ENCODE measurements around the gene ZNF471.

The ZNF471 gene

GRCh38 chr19:56543776-56544175 lies 36.1 kb downstream of the ZNF471 start:
- no peak for TF ChIP-seq CTCF (IDR thresholded peaks at IDR 0.05; ENCODE audit: borderline replicate concordance, control extremely low read depth, extremely low read depth, insufficient read depth, missing control alignments)
- in situ Hi-C loops (cut with MboI; ENCODE audit: low sequenced_read_pairs, unreplicated experiment): no loop called here
- no peak for DNase-seq (ENCODE audit: low spot score)

DNA sequence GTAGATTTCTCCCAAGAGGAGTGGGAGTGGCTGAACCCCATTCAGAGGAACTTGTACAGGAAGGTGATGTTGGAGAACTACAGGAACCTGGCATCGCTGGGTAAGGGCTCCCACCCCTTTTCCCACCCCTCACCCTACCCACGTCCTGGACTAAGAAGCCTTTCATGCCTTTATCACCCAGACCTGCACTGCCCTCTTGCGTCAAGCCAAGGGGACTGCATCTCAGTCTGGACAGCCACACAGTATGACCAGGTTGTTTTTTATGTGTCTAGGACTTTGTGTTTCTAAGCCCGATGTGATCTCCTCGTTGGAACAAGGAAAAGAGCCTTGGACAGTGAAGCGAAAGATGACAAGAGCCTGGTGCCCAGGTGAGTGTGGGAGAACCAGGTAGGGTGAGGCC lies 39.9 kb downstream of the ZNF471 start:
- in situ Hi-C loops (cut with MboI; ENCODE audit: low sequenced_read_pairs, unreplicated experiment): no loop called here
- DNase-seq (ENCODE audit: low spot score): no peak
- TF ChIP-seq CTCF (IDR thresholded peaks at IDR 0.05; ENCODE audit: borderline replicate concordance, control extremely low read depth, extremely low read depth, insufficient read depth, missing control alignments): peak; percentile 3

GRCh38 chr19:56554272-56554869 lies 46.7 kb downstream of the ZNF471 start:
- TF ChIP-seq CTCF (IDR thresholded peaks at IDR 0.05; ENCODE audit: borderline replicate concordance, control extremely low read depth, extremely low read depth, insufficient read depth, missing control alignments): no peak
- DNase-seq (ENCODE audit: low spot score): no peak
- in situ Hi-C loops (cut with MboI; ENCODE audit: low sequenced_read_pairs, unreplicated experiment): no loop called here

GRCh38 chr19:56562766-56563165 lies 55.1 kb downstream of the ZNF471 start:
- TF ChIP-seq CTCF (IDR thresholded peaks at IDR 0.05; ENCODE audit: borderline replicate concordance, control extremely low read depth, extremely low read depth, insufficient read depth, missing control alignments): no peak
- in situ Hi-C loops (cut with MboI; ENCODE audit: low sequenced_read_pairs, unreplicated experiment): no loop called here
- no peak for DNase-seq (ENCODE audit: low spot score)

- in situ Hi-C loops (cut with MboI; ENCODE audit: low sequenced_read_pairs, unreplicated experiment): no loop called here
- no peak for DNase-seq (ENCODE audit: low spot score)
Observed at GRCh38 chr19:56566904-56567273, 59.2 kb downstream of the ZNF471 start.

GRCh38 chr19:56567274-56568120 lies 59.8 kb downstream of the ZNF471 start, which contains the start of gene ZNF470:
Gene ZNF470, plus strand, starts transcription at chr19:56567468. Its CDS starts 2,844 bp downstream, at chr19:56570312.
- DNase-seq (ENCODE audit: low spot score): peak; percentile 96
- in situ Hi-C loops (cut with MboI; ENCODE audit: low sequenced_read_pairs, unreplicated experiment): no loop called here
- TF ChIP-seq CTCF (IDR thresholded peaks at IDR 0.05; ENCODE audit: borderline replicate concordance, control extremely low read depth, extremely low read depth, insufficient read depth, missing control alignments): no peak

More at GRCh38 chr19:56566904-56567273, 59.2 kb downstream of the ZNF471 start:
- no peak for TF ChIP-seq CTCF (IDR thresholded peaks at IDR 0.05; ENCODE audit: borderline replicate concordance, control extremely low read depth, extremely low read depth, insufficient read depth, missing control alignments)
